HG03135 (cell line): Measurements from ENCODE around the gene CTSZ.
"Not testable (repeated sequence)": the region's sequence is repeated elsewhere in the genome, so short reads cannot be mapped to it uniquely, and the experiment has no call there.

ENCODE experiments used
- ATAC-seq: cut with Tn5 transposase; IDR thresholded peaks from one replicate; pipeline ENCODE4 v1.9.1; 2021; ENCODE audit warnings: mild to moderate bottlenecking, moderate library complexity; ENCODE audit not compliant: unreplicated experiment

Gene CTSZ

GRCh38 chr20:58950603-58951002 is 56.5 kb downstream of the CTSZ start:
- no peak for ATAC-seq

- not testable (repeated sequence) for ATAC-seq
Observed at GRCh38 chr20:58947797-58948388, 59.2 kb downstream of the CTSZ start.

DNA sequence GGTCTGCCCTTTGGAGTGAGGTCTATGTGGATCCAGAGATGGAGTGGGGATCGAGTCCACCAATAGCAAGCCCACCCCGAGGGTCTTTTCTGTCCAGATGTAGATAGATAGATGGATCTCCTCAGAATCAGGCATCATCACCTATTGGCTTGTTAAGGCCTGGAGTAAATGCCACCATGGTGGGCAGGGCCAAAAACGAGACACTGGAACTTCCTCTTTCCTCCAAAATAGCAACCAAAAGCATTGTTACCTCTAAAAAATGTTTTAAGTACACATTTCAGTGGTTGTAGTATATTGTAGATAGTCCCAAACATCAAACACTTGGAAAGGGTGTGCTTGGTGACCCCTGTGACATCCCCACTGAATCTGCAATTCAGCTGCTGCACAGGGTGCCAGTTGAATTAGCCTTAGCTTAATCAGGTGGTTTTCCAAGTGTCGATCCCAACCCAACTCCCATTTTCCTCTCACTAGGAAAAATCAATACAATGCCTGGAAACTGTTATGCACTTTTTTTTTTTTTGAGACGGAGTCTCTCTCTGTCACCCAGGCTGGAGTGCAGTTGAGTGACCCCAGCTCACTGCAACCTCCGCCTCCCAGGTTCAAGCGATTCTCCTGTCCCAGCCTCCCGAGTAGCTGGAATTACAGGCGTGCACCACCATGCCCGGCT is 61.0 kb downstream of the CTSZ start:
- ATAC-seq = no peak
